Epithelial cell of esophagus (primary cell): ENCODE measurements around the gene FAM53A.

Experiments
- DNase-seq: peaks from one replicate; pipeline ENCODE4 v3.0.0; 2010; ENCODE audit warnings: low read depth
- H3K4me3 ChIP-seq: 2 replicates; pipeline ENCODE4 v1.5.1; 2011; ENCODE audit warnings: mild to moderate bottlenecking, low read length, control low read depth
- TF ChIP-seq, protein P1 (sequence below): IDR thresholded peaks from 2 replicates; pipeline ENCODE4 v1.5.1; 2011; ENCODE audit warnings: low read depth, mild to moderate bottlenecking, low read length, control low read depth, inconsistent platforms; ENCODE audit not compliant: insufficient read depth; ENCODE audit errors: missing control alignments

FAM53A gene

DNA sequence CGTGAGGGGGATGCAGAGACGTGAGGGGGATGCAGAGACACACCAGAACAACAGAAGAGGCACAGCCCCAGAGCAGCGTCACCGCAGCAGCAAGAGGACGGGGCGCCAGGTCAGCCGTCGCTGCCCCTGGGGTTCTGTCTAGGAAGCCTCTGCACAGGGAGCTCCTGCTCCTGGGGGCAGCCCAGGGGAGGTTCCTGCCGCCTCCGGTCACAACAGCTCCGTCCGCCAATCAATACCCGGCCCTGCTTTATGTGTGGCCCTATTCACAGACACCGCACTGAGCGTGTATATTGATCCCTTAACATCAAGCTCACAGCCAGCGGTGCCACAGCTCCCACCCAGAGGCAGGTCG, 69.6 kb downstream of the FAM53A start:
- TF ChIP-seq, protein P1, sequence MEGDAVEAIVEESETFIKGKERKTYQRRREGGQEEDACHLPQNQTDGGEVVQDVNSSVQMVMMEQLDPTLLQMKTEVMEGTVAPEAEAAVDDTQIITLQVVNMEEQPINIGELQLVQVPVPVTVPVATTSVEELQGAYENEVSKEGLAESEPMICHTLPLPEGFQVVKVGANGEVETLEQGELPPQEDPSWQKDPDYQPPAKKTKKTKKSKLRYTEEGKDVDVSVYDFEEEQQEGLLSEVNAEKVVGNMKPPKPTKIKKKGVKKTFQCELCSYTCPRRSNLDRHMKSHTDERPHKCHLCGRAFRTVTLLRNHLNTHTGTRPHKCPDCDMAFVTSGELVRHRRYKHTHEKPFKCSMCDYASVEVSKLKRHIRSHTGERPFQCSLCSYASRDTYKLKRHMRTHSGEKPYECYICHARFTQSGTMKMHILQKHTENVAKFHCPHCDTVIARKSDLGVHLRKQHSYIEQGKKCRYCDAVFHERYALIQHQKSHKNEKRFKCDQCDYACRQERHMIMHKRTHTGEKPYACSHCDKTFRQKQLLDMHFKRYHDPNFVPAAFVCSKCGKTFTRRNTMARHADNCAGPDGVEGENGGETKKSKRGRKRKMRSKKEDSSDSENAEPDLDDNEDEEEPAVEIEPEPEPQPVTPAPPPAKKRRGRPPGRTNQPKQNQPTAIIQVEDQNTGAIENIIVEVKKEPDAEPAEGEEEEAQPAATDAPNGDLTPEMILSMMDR = no peak
- H3K4me3 ChIP-seq = no peak overlapping the region
- no peak for DNase-seq

DNA sequence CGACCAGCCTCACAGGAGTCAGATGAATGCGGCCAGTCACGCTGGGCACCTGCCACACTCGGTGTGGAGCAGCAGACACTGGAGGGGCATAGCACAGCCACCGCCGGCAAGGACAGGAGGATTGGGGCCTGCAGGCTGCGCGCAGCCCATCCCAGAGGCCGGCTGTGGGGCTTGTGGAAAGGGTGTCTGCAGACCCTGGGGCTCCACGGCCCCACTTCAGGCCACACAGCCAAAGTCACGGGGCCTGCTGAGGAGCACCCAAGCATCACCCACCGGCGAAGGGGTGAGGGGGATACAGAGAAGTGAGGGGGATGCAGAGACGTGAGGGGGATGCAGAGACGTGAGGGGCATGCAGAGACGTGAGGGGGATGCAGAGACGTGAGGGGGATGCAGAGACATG, 70.1 kb downstream of the FAM53A start:
- no peak for DNase-seq
- H3K4me3 ChIP-seq = no peak overlapping the region
- TF ChIP-seq, protein P1 = no peak

DNA sequence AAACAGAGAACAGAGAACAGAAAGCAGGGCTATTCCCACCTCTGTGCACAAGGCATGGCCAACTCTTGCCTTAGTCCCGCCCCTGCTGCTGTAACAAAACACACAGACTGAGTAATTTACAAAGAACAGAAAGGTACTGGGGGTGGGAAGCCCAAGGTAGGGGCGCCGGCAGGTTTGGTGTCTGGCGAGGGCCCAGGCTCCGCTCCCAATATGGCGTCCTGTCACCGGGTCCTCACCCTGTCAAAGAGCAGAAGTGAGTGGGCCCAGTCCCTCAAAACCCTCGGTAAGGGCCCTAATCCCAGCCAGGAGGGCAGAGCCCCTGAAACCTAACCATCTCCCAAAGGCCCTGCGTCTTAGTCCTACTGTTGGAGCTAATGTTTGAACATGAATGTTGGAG, 71.0 kb downstream of the FAM53A start:
- no peak overlapping the region for H3K4me3 ChIP-seq
- DNase-seq = no peak
- TF ChIP-seq, protein P1 = no peak

DNA sequence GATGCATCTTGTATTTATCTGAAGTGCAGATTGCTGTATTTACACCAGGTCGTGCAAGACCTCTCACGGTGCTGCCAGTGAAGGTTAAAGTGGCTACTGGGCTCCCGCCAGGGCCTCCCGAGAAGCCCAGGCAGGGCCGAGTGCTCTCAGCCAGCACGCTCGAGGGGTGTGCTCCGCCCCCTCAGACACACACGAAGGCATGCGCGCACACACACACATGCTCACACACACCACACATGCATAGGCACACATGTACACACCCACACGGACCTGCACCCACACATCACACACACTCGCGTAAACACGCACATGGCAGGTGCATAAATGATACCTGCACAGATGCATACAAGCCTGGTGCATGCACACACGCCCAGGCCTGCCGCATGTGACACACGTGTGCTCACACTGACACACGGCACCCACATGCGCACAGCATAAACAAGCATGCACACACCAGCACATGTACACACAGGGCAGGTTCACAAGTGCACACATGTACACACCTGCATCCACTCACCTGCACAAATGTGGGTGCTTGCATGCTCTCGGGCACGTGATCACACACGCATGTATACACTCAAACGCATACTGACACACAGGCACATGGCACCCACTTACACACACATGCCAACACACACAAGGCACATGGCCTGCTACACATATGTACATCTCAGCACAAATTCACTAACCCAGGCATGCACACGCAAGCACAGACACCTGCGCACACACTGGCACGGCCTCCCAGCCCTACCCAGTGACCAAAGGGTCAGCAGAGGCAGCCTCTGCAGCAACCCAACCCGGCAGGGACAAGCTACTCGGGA, 71.6 kb downstream of the FAM53A start:
- H3K4me3 ChIP-seq = no peak overlapping the region

DNA sequence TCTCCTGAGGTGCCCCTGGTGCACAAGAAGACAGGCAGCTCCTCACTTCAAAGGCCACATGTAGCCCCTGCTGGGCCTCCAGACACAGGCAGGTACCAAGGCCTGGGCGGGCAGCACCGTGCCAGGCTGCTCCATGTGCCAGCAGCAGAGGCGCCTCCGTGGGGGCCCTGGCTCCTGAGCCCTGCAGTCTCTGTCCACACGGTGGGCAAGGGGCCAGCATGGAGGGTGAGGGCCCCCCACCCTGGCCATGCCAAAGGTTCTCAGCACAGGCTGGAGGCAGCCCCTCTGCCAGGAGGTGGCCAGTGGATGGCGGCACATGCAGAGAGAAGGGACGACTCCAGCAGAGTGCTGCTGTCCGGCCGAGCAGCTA, 72.6 kb downstream of the FAM53A start:
- TF ChIP-seq, protein P1 = no peak
- H3K4me3 ChIP-seq = no peak overlapping the region
- no peak for DNase-seq

More for the DNA sequence above, 71.6 kb downstream of the FAM53A start:
- TF ChIP-seq, protein P1 = no peak
- no peak for DNase-seq

DNA sequence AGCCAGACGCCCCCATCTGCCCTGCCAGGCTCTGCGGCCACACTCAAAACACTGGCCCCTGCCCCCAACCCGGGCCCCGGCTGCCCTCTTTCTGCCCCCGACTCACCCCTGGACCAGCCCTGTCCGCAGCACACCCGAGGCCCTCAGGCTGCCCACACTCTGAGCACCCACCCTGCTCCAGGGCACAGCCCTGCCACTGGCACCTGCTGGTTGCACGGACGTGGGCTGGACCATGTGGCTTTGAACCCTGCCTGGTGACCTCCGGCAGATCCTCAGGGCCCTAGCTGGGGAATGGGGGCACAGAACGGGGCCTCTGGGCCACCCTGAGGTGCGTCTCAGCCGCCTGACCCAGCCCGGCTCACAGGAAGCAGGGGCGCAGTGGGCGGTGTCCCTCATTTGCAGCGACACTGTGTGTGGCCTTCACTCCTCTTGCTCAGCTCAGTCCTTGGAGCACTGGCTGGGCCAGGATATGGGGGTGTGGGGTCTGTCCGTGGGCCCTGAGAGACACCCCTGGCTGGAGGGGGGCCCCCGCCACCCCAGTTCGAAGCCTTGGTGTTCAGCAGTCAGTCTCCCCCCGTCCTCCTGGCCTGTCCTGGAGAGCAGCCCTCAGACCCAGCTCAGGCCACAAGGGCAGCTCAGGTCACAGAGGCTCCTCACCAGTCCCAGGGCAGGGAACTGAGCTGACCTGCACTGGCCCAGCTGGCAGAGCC, 73.2 kb downstream of the FAM53A start:
- DNase-seq = no peak
- no peak overlapping the region for H3K4me3 ChIP-seq
- TF ChIP-seq, protein P1 = no peak
